Upper lobe of right lung (tissue), 1 donor: ENCODE results near the gene SLC35E4. TPM values are rescaled to one million over a fixed set of nuclear protein-coding genes. Genes with fewer than 3 reads are reported as not detected.

Experiments
- ATAC-seq: fragments of 200-7000 bp; cut with Tn5 transposase; one replicate; pipeline ENCODE4 v1.9.1; 2020; ENCODE audit warnings: mild to moderate bottlenecking, moderate library complexity
- DNase-seq: peaks from one replicate; pipeline ENCODE4 v3.0.0-alpha.2; 2020
- H3K27ac ChIP-seq: fragments of 200-600 bp; one replicate; pipeline ENCODE4 v1.8.0; 2022
- H3K27me3 ChIP-seq: fragments of 200-600 bp; one replicate; pipeline ENCODE4 v1.8.0; 2022; ENCODE audit warnings: mild to moderate bottlenecking
- H3K36me3 ChIP-seq: fragments of 200-600 bp; one replicate; pipeline ENCODE4 v1.8.0; 2022
- H3K4me1 ChIP-seq: fragments of 200-600 bp; one replicate; pipeline ENCODE4 v1.8.0; 2022
- H3K4me3 ChIP-seq: fragments of 200-600 bp; one replicate; pipeline ENCODE4 v1.8.0; 2022; ENCODE audit warnings: mild to moderate bottlenecking
- H3K9me3 ChIP-seq: fragments of 200-600 bp; one replicate; pipeline ENCODE4 v1.8.0; 2022
- intact Hi-C: fragments of 100-400 bp; cut with DNase I; formaldehyde crosslinking; loops from one replicate; pipeline ENCODE4 v1.11.0; 2022
- total RNA-seq: library from RNA; stranded (reverse); fragmentation: NEBNext Ultra II Directional; extraction: Animal tissue kit (Norgen Biotek cat#: 25700); gene quantifications from one replicate; pipeline ENCODE4 v1.2.1, GENCODE V29; 2021
- TF ChIP-seq, protein P1 (sequence below): fragments of 200-600 bp; IDR thresholded peaks from one replicate; pipeline ENCODE4 v1.8.0; 2022; ENCODE audit warnings: antibody characterized with exemption
- donor health status: DM: no; HTN: yes; CAD: no; lungs with severe emphysema.

SLC35E4 gene
- total RNA-seq, 1 donor from 2014 or later: 2.9 TPM

- H3K27me3 ChIP-seq: no peaks in the 10 kb centered on the region
- intact Hi-C loops: no loop called here
- no peaks in the 10 kb centered on the region for H3K4me1 ChIP-seq
- TF ChIP-seq, protein P1, sequence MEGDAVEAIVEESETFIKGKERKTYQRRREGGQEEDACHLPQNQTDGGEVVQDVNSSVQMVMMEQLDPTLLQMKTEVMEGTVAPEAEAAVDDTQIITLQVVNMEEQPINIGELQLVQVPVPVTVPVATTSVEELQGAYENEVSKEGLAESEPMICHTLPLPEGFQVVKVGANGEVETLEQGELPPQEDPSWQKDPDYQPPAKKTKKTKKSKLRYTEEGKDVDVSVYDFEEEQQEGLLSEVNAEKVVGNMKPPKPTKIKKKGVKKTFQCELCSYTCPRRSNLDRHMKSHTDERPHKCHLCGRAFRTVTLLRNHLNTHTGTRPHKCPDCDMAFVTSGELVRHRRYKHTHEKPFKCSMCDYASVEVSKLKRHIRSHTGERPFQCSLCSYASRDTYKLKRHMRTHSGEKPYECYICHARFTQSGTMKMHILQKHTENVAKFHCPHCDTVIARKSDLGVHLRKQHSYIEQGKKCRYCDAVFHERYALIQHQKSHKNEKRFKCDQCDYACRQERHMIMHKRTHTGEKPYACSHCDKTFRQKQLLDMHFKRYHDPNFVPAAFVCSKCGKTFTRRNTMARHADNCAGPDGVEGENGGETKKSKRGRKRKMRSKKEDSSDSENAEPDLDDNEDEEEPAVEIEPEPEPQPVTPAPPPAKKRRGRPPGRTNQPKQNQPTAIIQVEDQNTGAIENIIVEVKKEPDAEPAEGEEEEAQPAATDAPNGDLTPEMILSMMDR: no peak
- no peaks in the 10 kb centered on the region for H3K36me3 ChIP-seq
- DNase-seq (no peak), ATAC-seq (no peak)
- H3K27ac ChIP-seq: no peak overlapping the region
- no peaks in the 10 kb centered on the region for H3K9me3 ChIP-seq
- H3K4me3 ChIP-seq: no peak overlapping the region
Measured at GRCh38 chr22:30655532-30655931, 20.0 kb downstream of the SLC35E4 start.

GRCh38 chr22:30662040-30662439 lies 26.5 kb downstream of the SLC35E4 start:
- TF ChIP-seq, protein P1: no peak
- peaks cover 9% of the 10 kb centered on the region for H3K4me1 ChIP-seq
- no peak for DNase-seq
- H3K36me3 ChIP-seq: peaks cover 23% of the 10 kb centered on the region
- H3K27ac ChIP-seq: no peak overlapping the region
- no peaks in the 10 kb centered on the region for H3K9me3 ChIP-seq
- H3K4me3 ChIP-seq: no peak overlapping the region
- no peak for ATAC-seq
- no peaks in the 10 kb centered on the region for H3K27me3 ChIP-seq
- intact Hi-C loops: no loop called here

GRCh38 chr22:30664798-30665197 lies 29.2 kb downstream of the SLC35E4 start:
- TF ChIP-seq, protein P1: no peak
- DNase-seq: no peak
- intact Hi-C loops: no loop called here

GRCh38 chr22:30665266-30665665 lies 29.7 kb downstream of the SLC35E4 start:
- Histone ChIP-seq H3K27ac (no peak overlapping the region), H3K36me3 (peaks cover 23% of the 10 kb centered on the region), H3K4me1 (peaks cover 10% of the 10 kb centered on the region), H3K9me3 (no peaks in the 10 kb centered on the region), H3K27me3 (no peaks in the 10 kb centered on the region), H3K4me3 (no peak overlapping the region)
- no peak for ATAC-seq
- DNase-seq: no peak
- intact Hi-C loops: no loop called here
- TF ChIP-seq, protein P1: no peak

More at GRCh38 chr22:30664798-30665197, 29.2 kb downstream of the SLC35E4 start:
- H3K4me1 ChIP-seq: peaks cover 10% of the 10 kb centered on the region
- H3K27me3 ChIP-seq: no peaks in the 10 kb centered on the region
- no peak overlapping the region for H3K4me3 ChIP-seq
- H3K27ac ChIP-seq: no peak overlapping the region
- H3K36me3 ChIP-seq: peaks cover 23% of the 10 kb centered on the region
- ATAC-seq: no peak
- H3K9me3 ChIP-seq: no peaks in the 10 kb centered on the region

GRCh38 chr22:30665786-30666185 lies 30.2 kb downstream of the SLC35E4 start:
- intact Hi-C loops: no loop called here
- no peaks in the 10 kb centered on the region for H3K27me3 ChIP-seq
- ATAC-seq (no peak), DNase-seq (no peak)
- H3K9me3 ChIP-seq: no peaks in the 10 kb centered on the region
- H3K27ac ChIP-seq: no peak overlapping the region
- TF ChIP-seq, protein P1: no peak
- peak overlapping the region; percentile 81 for H3K4me3 ChIP-seq
- peaks cover 10% of the 10 kb centered on the region for H3K4me1 ChIP-seq
- peaks cover 23% of the 10 kb centered on the region for H3K36me3 ChIP-seq

DNA sequence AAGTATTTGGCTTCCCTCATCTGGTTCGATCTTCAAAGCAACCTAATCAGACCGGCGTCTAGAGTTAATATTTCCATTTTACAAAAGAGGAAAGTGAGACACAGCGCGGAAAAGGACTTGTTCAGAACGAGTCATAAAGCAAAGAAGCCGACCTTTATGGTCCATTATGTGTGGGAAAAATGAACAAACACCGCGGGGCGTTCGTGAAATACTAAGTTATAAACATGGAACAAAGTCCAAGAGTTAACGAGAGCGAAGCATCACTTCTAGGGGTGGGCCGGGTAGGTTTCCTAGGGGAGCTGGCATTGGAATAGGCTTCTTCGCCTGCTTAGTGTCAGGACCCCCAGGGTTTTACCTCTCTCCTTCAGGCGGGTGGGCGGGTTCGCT lies 31.5 kb downstream of the SLC35E4 start:
- H3K27ac ChIP-seq: peak overlapping the region; percentile 78
- peak overlapping the region; percentile 81 for H3K4me3 ChIP-seq
- TF ChIP-seq, protein P1: no peak
- H3K9me3 ChIP-seq: no peaks in the 10 kb centered on the region
- ATAC-seq: no peak
- H3K27me3 ChIP-seq: no peaks in the 10 kb centered on the region
- intact Hi-C loops: no loop called here
- peaks cover 10% of the 10 kb centered on the region for H3K4me1 ChIP-seq
- H3K36me3 ChIP-seq: peaks cover 17% of the 10 kb centered on the region
- no peak for DNase-seq
